PC-3 (cell line): ENCODE data around the gene WFDC11. TPM values are rescaled to one million over a fixed set of nuclear protein-coding genes. Genes with fewer than 3 reads are reported as not detected.
"Not testable (repeated sequence)": the region's sequence is repeated elsewhere in the genome, so short reads cannot be mapped to it uniquely, and the experiment has no call there.

ENCODE experiments used
- ATAC-seq: fragments of 200-7000 bp; cut with Tn5 transposase; 2 replicates; pipeline ENCODE4 v1.9.1; 2020; ENCODE audit warnings: mild to moderate bottlenecking, moderate library complexity
- BruUV-seq: library from RNA; stranded (reverse); fragments of 400-500 nt; replicated peaks from 2 replicates; lab custom pipeline; 2021; lab: Mats Ljungman, UMichigan
- CTCF ChIA-PET: fragments of 300-600 bp; sonication (Branson Sonifier 250); formaldehyde crosslinking; loops from one replicate; lab custom pipeline; 2022; ENCODE audit warnings: antibody characterized with exemption; lab: Charles Lee
- POLR2A ChIA-PET: fragments of 300-600 bp; sonication (Branson Sonifier 250); formaldehyde crosslinking; loops from one replicate; lab custom pipeline; 2022; ENCODE audit warnings: antibody characterized with exemption; ENCODE audit not compliant: unreplicated experiment; lab: Charles Lee
- DNase-seq: peaks from one replicate; pipeline ENCODE4 v3.0.0-alpha.2; 2015
- H2AFZ ChIP-seq: fragments of 300-600 bp; sonication (generic); 2 replicates; pipeline ENCODE4 v1.6.0; 2016; ENCODE audit warnings: antibody characterized with exemption, low read length
- H3F3A ChIP-seq: fragments of 300-600 bp; sonication (generic); one replicate; pipeline ENCODE4 v1.6.0; 2017; ENCODE audit warnings: antibody characterized with exemption, low read length, control low read depth, mild to moderate bottlenecking; ENCODE audit not compliant: unreplicated experiment
- H3K27ac ChIP-seq: fragments of 300-600 bp; sonication (generic); 2 replicates; pipeline ENCODE4 v1.5.1; 2016; ENCODE audit warnings: mild to moderate bottlenecking, low read length
- H3K27me3 ChIP-seq: fragments of 300-600 bp; sonication (generic); 2 replicates; pipeline ENCODE4 v1.6.1; 2016; ENCODE audit warnings: low read length, mixed read lengths
- H3K36me3 ChIP-seq: fragments of 300-600 bp; sonication (generic); 2 replicates; pipeline ENCODE4 v1.6.1; 2016; ENCODE audit warnings: low read depth, mixed run types, low read length, mixed read lengths
- H3K4me1 ChIP-seq: fragments of 300-600 bp; sonication (generic); 2 replicates; pipeline ENCODE4 v1.5.1; 2016; ENCODE audit warnings: low read length; ENCODE audit not compliant: insufficient read depth
- H3K4me2 ChIP-seq: fragments of 300-600 bp; sonication (generic); 2 replicates; pipeline ENCODE4 v1.6.0; 2016; ENCODE audit warnings: low read length
- H3K4me3 ChIP-seq: fragments of 300-600 bp; sonication (generic); 2 replicates; pipeline ENCODE4 v1.5.1; 2016; ENCODE audit warnings: mild to moderate bottlenecking, low read length, mixed read lengths
- H3K79me2 ChIP-seq: fragments of 300-600 bp; sonication (generic); 2 replicates; pipeline ENCODE4 v1.6.1; 2017; ENCODE audit warnings: low read length, mixed read lengths
- H3K9ac ChIP-seq: fragments of 300-600 bp; sonication (generic); 2 replicates; pipeline ENCODE4 v1.6.0; 2016; ENCODE audit warnings: mild to moderate bottlenecking, low read length
- H3K9me2 ChIP-seq: fragments of 300-600 bp; sonication (generic); replicated peaks from 2 replicates; pipeline ENCODE4 v1.6.1; 2016; ENCODE audit warnings: mixed run types, low read length, mixed read lengths
- H3K9me3 ChIP-seq: fragments of 300-600 bp; sonication (generic); 2 replicates; pipeline ENCODE4 v1.6.1; 2016; ENCODE audit warnings: low read length, mixed read lengths
- H4K20me1 ChIP-seq: fragments of 300-600 bp; sonication (generic); 2 replicates; pipeline ENCODE4 v1.6.1; 2016; ENCODE audit warnings: low read length, mixed read lengths
- CTCF ChIP-seq: fragments of 300-600 bp; sonication (generic); conservative IDR thresholded peaks from 2 replicates; pipeline ENCODE4 v1.5.1; 2017; ENCODE audit warnings: antibody characterized with exemption, low read depth, mild to moderate bottlenecking, low read length
- EZH2 ChIP-seq: fragments of 300-600 bp; sonication (generic); IDR thresholded peaks from one replicate; pipeline ENCODE4 v1.6.1; 2017; ENCODE audit warnings: antibody characterized with exemption, mild to moderate bottlenecking, low read length; ENCODE audit not compliant: unreplicated experiment
- EZH2phosphoT487 ChIP-seq: fragments of 300-600 bp; sonication (generic); IDR thresholded peaks from 2 replicates; pipeline ENCODE4 v1.6.1; 2018; ENCODE audit warnings: mild to moderate bottlenecking, antibody characterized with exemption, low read length, borderline replicate concordance
- intact Hi-C: fragments of 100-400 bp; cut with micrococcal nuclease; formaldehyde crosslinking; loops from 2 replicates; pipeline ENCODE4 v1.9.0; 2023
- total RNA-seq: library from RNA; depleted of rRNA; stranded (reverse); fragments of >200 nt; gene quantifications from 2 replicates; pipeline ENCODE4 v1.2.3, GENCODE V29; 2014

The WFDC11 gene
- total RNA-seq, 1 experiment from 2014 or later = not detected

GRCh38 chr20:45645869-45646268, 24.2 kb downstream of the WFDC11 start:
- H3K4me2 ChIP-seq, H3K36me3 ChIP-seq, BruUV-seq, H4K20me1 ChIP-seq, ATAC-seq, CTCF ChIA-PET, H3F3A ChIP-seq, H3K9ac ChIP-seq, H3K4me1 ChIP-seq, H3K79me2 ChIP-seq, H3K9me2 ChIP-seq, H3K27ac ChIP-seq, H3K9me3 ChIP-seq, H2AFZ ChIP-seq, intact Hi-C loops, H3K4me3 ChIP-seq, DNase-seq, H3K27me3 ChIP-seq, POLR2A ChIA-PET: not testable (repeated sequence)

GRCh38 chr20:45641076-45641475, 29.0 kb downstream of the WFDC11 start:
- ATAC-seq, H3K9ac ChIP-seq, POLR2A ChIA-PET, H4K20me1 ChIP-seq, DNase-seq, intact Hi-C loops, H3K27ac ChIP-seq, H3K27me3 ChIP-seq, H3K9me2 ChIP-seq, H3F3A ChIP-seq, H2AFZ ChIP-seq, H3K36me3 ChIP-seq, H3K79me2 ChIP-seq, H3K4me2 ChIP-seq, H3K4me3 ChIP-seq, H3K4me1 ChIP-seq, H3K9me3 ChIP-seq, BruUV-seq: not testable (repeated sequence)
- CTCF ChIA-PET = interaction anchor here (0.9 kb wide), 1 partner anchor 142 kb away, joined by 3 read pairs; no protein-coding TSS in a partner anchor

- no TSS peak for BruUV-seq
- DNase-seq (no peak), ATAC-seq (no peak)
- Histone ChIP-seq H3K27me3 (0 out of 2 replicates have a peak, but pooled peaks cover 5% of the 10 kb centered on the region), H3K36me3 (no peaks in the 10 kb centered on the region), H4K20me1 (no peaks in the 10 kb centered on the region), H3K4me3 (no peak overlapping the region), H3K79me2 (no peaks in the 10 kb centered on the region), H3F3A (no peaks in the 10 kb centered on the region), H2AFZ (no peak overlapping the region), H3K9me2 (no peaks in the 10 kb centered on the region), H3K27ac (no peak overlapping the region), H3K9me3 (no peaks in the 10 kb centered on the region), H3K4me2 (no peak overlapping the region), H3K4me1 (no peaks in the 10 kb centered on the region), H3K9ac (no peak overlapping the region)
- intact Hi-C loops = no loop called here
- ChIA-PET CTCF (no interaction called here), POLR2A (no interaction called here)
- TF ChIP-seq EZH2 = no peak
- no peak for TF ChIP-seq CTCF
- no peak for TF ChIP-seq EZH2phosphoT487
Observed at GRCh38 chr20:45639687-45640086, 30.4 kb downstream of the WFDC11 start.

GRCh38 chr20:45636513-45636912, 33.5 kb downstream of the WFDC11 start:
- H3K27me3 ChIP-seq = peaks cover 5% of the 10 kb centered on the region; the same call in 1 of the 2 replicates
- no TSS peak for BruUV-seq
- ATAC-seq = no peak
- no peaks in the 10 kb centered on the region for H3F3A ChIP-seq
- no peak overlapping the region for H2AFZ ChIP-seq
- H3K36me3 ChIP-seq = no peaks in the 10 kb centered on the region
- no peaks in the 10 kb centered on the region for H3K4me1 ChIP-seq
- intact Hi-C loops = no loop called here
- H3K79me2 ChIP-seq = no peaks in the 10 kb centered on the region
- H3K9ac ChIP-seq = no peak overlapping the region
- POLR2A ChIA-PET = no interaction called here
- DNase-seq = no peak
- no peaks in the 10 kb centered on the region for H3K9me2 ChIP-seq
- H3K4me2 ChIP-seq = no peak overlapping the region
- H3K9me3 ChIP-seq = no peaks in the 10 kb centered on the region
- no peak overlapping the region for H3K4me3 ChIP-seq
- no peak overlapping the region for H3K27ac ChIP-seq
- CTCF ChIA-PET = no interaction called here
- TF ChIP-seq EZH2 (no peak), CTCF (no peak), EZH2phosphoT487 (no peak)
- no peaks in the 10 kb centered on the region for H4K20me1 ChIP-seq
